ENCODE data around the gene CAMK1D. TPM values are rescaled to one million over a fixed set of nuclear protein-coding genes. Genes with fewer than 3 reads are reported as not detected.

The CAMK1D gene
- total and polyA plus RNA-seq, 2 donors (not counting 3 experiments of a cell fraction or from before 2014, with no cell fraction given) = 0.37 to 4.2 TPM

GRCh38 chr10:12634621-12634931 is 285.2 kb downstream of the CAMK1D start:
- Histone ChIP-seq H3K4me3 (replicated peaks in 1 of 3; ENCODE audit: insufficient read depth in 1 of 3, low read depth in 1 of 3, low read length in 3 of 3) (no peak overlapping the region), H4K20me1 (replicated peaks; ENCODE audit: control insufficient read depth, extremely low read depth, insufficient read depth, low read length) (no peaks in the 10 kb centered on the region), H3K79me2 (ENCODE audit: control insufficient read depth, insufficient read depth, low read length) (no peaks in the 10 kb centered on the region), H3K9me3 (replicated peaks; ENCODE audit: control insufficient read depth, insufficient read depth, low read length) (no peaks in the 10 kb centered on the region), H3K4me2 (ENCODE audit: insufficient read depth, low read length) (no peak overlapping the region), H3K4me1 (ENCODE audit: control insufficient read depth, extremely low read depth, insufficient read depth, low read length) (no peaks in the 10 kb centered on the region), H3K9ac (replicated peaks; ENCODE audit: extremely low read depth, insufficient read depth, low read length) (no peak overlapping the region), H3K27me3 (ENCODE audit: control insufficient read depth in 2 of 2, insufficient read depth in 2 of 2, low read length in 2 of 2) (no peaks in the 10 kb centered on the region), H3K9me1 (replicated peaks; ENCODE audit: control insufficient read depth, extremely low read depth, insufficient read depth, low read length) (no peaks in the 10 kb centered on the region), H3K27ac (ENCODE audit: insufficient read depth, low read depth, low read length) (no peak overlapping the region), H3K36me3 (ENCODE audit: control insufficient read depth in 2 of 2, extremely low read depth in 1 of 2, insufficient read depth in 2 of 2, low read length in 2 of 2) (no peaks in the 10 kb centered on the region), H2AFZ (ENCODE audit: low read depth, low read length) (no peak overlapping the region)
- no peak for DNase-seq (ENCODE audit: low read depth, low spot score)
- FAIRE-seq = no peak
- intact Hi-C loops (cut with micrococcal nuclease) = no loop called here
- CTCF ChIA-PET = no interaction called here
- dilution Hi-C loops (cut with MboI; ENCODE audit: extremely low pct_ligation_motif_present, low sequenced_read_pairs) = no loop called here
- BruUV-seq (replicated peaks) = no TSS peak
- TF ChIP-seq POLR2AphosphoS5 (IDR thresholded peaks at IDR 0.05; ENCODE audit: insufficient read depth, low read depth, low read length) = no peak
- TF ChIP-seq POLR2A (IDR thresholded peaks at IDR 0.05; ENCODE audit: low read depth, low read length) = no peak
- no peak for TF ChIP-seq GATA2 (IDR thresholded peaks at IDR 0.05; ENCODE audit: insufficient read depth, insufficient read length, low read depth, low read length)
- TF ChIP-seq MAX (IDR thresholded peaks at IDR 0.05; ENCODE audit: insufficient read depth, insufficient read length) = no peak
- no peak for TF ChIP-seq CTCF (IDR thresholded peaks at IDR 0.05; ENCODE audit: extremely low read depth in 1 of 2, insufficient read depth in 1 of 2, low read depth in 1 of 2, low read length in 2 of 2)
- no peak for TF ChIP-seq FOS (IDR thresholded peaks at IDR 0.05; ENCODE audit: borderline replicate concordance, insufficient read depth, low read length)
- no peak for TF ChIP-seq JUN (IDR thresholded peaks at IDR 0.05; ENCODE audit: borderline replicate concordance, insufficient read depth, insufficient read length, low read depth)
- TF ChIP-seq MYC (IDR thresholded peaks at IDR 0.05; ENCODE audit: low read depth, low read length) = no peak
- no peak for TF ChIP-seq EZH2 (IDR thresholded peaks at IDR 0.05; ENCODE audit: borderline replicate concordance, low read depth, low read length, severe bottlenecking)
- POLR2A ChIA-PET = no interaction called here

All from endothelial cell of umbilical vein (primary cell).